GM23248 (cell line): ENCODE results near the gene MUC2. TPM values are rescaled to one million over a fixed set of nuclear protein-coding genes. Genes with fewer than 3 reads are reported as not detected.

Experiments
- DNase-seq: peaks from one replicate; pipeline ENCODE4 v3.0.0-alpha.2; 2015
- H2AFZ ChIP-seq: fragments of 200-600 bp; sonication (generic); 2 replicates; pipeline ENCODE4 v1.6.1; 2016; ENCODE audit warnings: antibody characterized with exemption
- H3F3A ChIP-seq: fragments of 200-600 bp; sonication (generic); 2 replicates; pipeline ENCODE4 v1.6.1; 2016; ENCODE audit warnings: mild to moderate bottlenecking, antibody characterized with exemption, mixed run types; ENCODE audit not compliant: insufficient read depth
- H3K27ac ChIP-seq: fragments of 200-600 bp; sonication (generic); 2 replicates; pipeline ENCODE4 v1.5.1; 2016; ENCODE audit warnings: mild to moderate bottlenecking
- H3K27me3 ChIP-seq: fragments of 200-600 bp; sonication (generic); replicated peaks from 2 replicates; pipeline ENCODE4 v1.6.1; 2016; ENCODE audit warnings: mild to moderate bottlenecking; ENCODE audit not compliant: insufficient read depth
- H3K36me3 ChIP-seq: fragments of 200-600 bp; sonication (generic); 2 replicates; pipeline ENCODE4 v1.6.1; 2016; ENCODE audit warnings: low read depth, mild to moderate bottlenecking
- H3K4me1 ChIP-seq: fragments of 200-600 bp; sonication (generic); 2 replicates; pipeline ENCODE4 v1.6.1; 2016; ENCODE audit warnings: mild to moderate bottlenecking; ENCODE audit not compliant: insufficient read depth
- H3K4me2 ChIP-seq: fragments of 200-600 bp; sonication (generic); one replicate; pipeline ENCODE4 v1.6.1; 2016; ENCODE audit warnings: mild to moderate bottlenecking; ENCODE audit not compliant: unreplicated experiment
- H3K4me3 ChIP-seq: fragments of 200-600 bp; sonication (generic); 2 replicates; pipeline ENCODE4 v1.5.1; 2016; ENCODE audit warnings: mild to moderate bottlenecking
- H3K79me2 ChIP-seq: fragments of 200-600 bp; sonication (generic); 2 replicates; pipeline ENCODE4 v1.6.1; 2016; ENCODE audit warnings: mild to moderate bottlenecking; ENCODE audit not compliant: insufficient read depth
- H3K9ac ChIP-seq: fragments of 200-600 bp; sonication (generic); 2 replicates; pipeline ENCODE4 v1.6.1; 2016; ENCODE audit warnings: mild to moderate bottlenecking
- H3K9me2 ChIP-seq: fragments of 200-600 bp; sonication (generic); 2 replicates; pipeline ENCODE4 v1.6.1; 2016; ENCODE audit warnings: mixed run types, mild to moderate bottlenecking, moderate library complexity; ENCODE audit not compliant: insufficient read depth
- H3K9me3 ChIP-seq: fragments of 200-600 bp; sonication (generic); one replicate; pipeline ENCODE4 v1.6.1; 2017; ENCODE audit warnings: low read depth
- H4K20me1 ChIP-seq: fragments of 200-600 bp; sonication (generic); 2 replicates; pipeline ENCODE4 v1.6.0; 2016; ENCODE audit not compliant: insufficient read depth
- EZH2 ChIP-seq: fragments of 200-600 bp; sonication (generic); IDR thresholded peaks from 2 replicates; pipeline ENCODE4 v1.6.1; 2018; ENCODE audit warnings: antibody characterized with exemption, mild to moderate bottlenecking; ENCODE audit not compliant: insufficient read depth, poor library complexity, severe bottlenecking
- EZH2phosphoT487 ChIP-seq: fragments of 200-600 bp; sonication (generic); IDR thresholded peaks from 2 replicates; pipeline ENCODE4 v1.6.1; 2018; ENCODE audit warnings: antibody characterized with exemption, moderate library complexity, mild to moderate bottlenecking, low read depth; ENCODE audit not compliant: insufficient read depth
- WGBS, 2 experiments: methylation state at CpG; one replicate each; pipeline ENCODE4 v1.1.6; 2015 to 2017; ENCODE audit warnings: low lambda C conversion rate in 2 of 2, low coverage in 1 of 2; ENCODE audit errors: missing lambda C conversion rate in 2 of 2; 5-methylcytosine and 5-hydroxymethylcytosine counted together
- in situ Hi-C: fragments of 300-500 bp; cut with MboI; formaldehyde crosslinking; loops from 2 replicates; pipeline ENCODE4 v1.15.0; 2020
- polyA plus RNA-seq: library from polyadenylated mRNA; unstranded; fragments of >200 nt; fragmentation: Nextera tagmentation; extraction: Ambion mirVana; gene quantifications from 2 replicates; pipeline ENCODE4 v1.2.1, GENCODE V29; 2016
- total RNA-seq: library from RNA; depleted of rRNA; stranded (reverse); fragments of >200 nt; shearing (Covaris generic); gene quantifications from 2 replicates; pipeline ENCODE4 v1.2.3, GENCODE V29; 2014

The MUC2 gene
- total and polyA plus RNA-seq, 2 experiments from 2014 or later: not detected

- WGBS, 2 experiments: 85 to 86% methylated on average over 12 of the region's 12 CpGs
- Histone ChIP-seq H3K27ac (no peak overlapping the region), H3K9me3 (no peaks in the 10 kb centered on the region), H2AFZ (no peak overlapping the region), H3K27me3 (no peaks in the 10 kb centered on the region; the same call in 1 of the 2 replicates), H3K4me2 (no peak overlapping the region), H4K20me1 (no peaks in the 10 kb centered on the region), H3K79me2 (no peaks in the 10 kb centered on the region), H3F3A (no peaks in the 10 kb centered on the region), H3K4me1 (no peaks in the 10 kb centered on the region), H3K9me2 (no peaks in the 10 kb centered on the region), H3K9ac (no peak overlapping the region), H3K36me3 (no peaks in the 10 kb centered on the region), H3K4me3 (no peak overlapping the region)
- in situ Hi-C loops: no loop called here
- no peak for DNase-seq
- TF ChIP-seq EZH2 (no peak), EZH2phosphoT487 (no peak)
Observed at GRCh38 chr11:1038921-1039320, 35.8 kb upstream of the MUC2 start.

- no peaks in the 10 kb centered on the region for H3K79me2 ChIP-seq
- no peaks in the 10 kb centered on the region for H3K9me2 ChIP-seq
- no peaks in the 10 kb centered on the region for H3F3A ChIP-seq
- no peaks in the 10 kb centered on the region for H3K36me3 ChIP-seq
- no peak overlapping the region for H3K27ac ChIP-seq
- no peaks in the 10 kb centered on the region for H3K9me3 ChIP-seq
- H3K4me2 ChIP-seq: no peak overlapping the region
- H4K20me1 ChIP-seq: no peaks in the 10 kb centered on the region
- H3K27me3 ChIP-seq: peaks cover 1% of the 10 kb centered on the region; the same call in 1 of the 2 replicates
- WGBS, 2 experiments: 63 to 65% methylated on average over 27 to 30 of the region's 32 CpGs
- TF ChIP-seq EZH2phosphoT487: no peak
- TF ChIP-seq EZH2: no peak
- no peak overlapping the region for H3K4me3 ChIP-seq
- in situ Hi-C loops: no loop called here
- no peaks in the 10 kb centered on the region for H3K4me1 ChIP-seq
- no peak overlapping the region for H3K9ac ChIP-seq
- H2AFZ ChIP-seq: no peak overlapping the region
- no peak for DNase-seq
Observed at GRCh38 chr11:1039481-1040427, 34.9 kb upstream of the MUC2 start.

DNA sequence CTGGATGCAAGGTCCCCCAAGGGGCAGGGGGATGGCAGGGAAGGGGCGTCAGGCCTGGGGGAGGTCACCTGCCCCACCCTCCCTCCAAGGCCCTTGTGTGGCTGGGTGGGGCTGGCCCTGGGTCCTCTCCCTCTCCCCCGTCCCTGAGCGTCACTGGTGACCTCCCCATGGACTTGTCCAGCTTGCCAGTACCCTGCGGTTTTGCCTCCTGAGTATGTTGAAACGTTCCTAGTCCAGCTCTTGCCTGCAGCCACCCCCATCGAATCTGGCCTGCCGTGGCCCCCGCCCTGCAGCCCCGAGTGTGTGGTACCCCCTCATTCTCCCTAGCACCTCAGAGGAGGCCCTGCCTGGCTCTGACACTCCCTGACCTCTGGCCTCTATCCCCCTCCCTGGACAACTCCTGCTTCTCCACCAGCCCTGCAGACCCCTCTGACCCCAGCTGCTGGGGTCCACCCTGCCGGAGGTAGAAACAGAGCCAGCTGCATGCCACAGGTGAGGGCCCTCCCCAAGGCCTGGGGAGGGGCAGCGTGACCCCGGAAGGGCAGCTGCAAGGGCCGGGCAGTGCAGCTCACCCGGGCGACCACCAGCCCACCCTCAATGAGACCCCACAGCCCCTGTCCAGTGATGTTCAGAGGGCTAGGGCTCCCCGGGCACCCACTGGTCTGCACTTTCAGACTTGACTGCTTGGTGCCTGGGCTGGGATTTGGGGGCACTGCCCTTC is 34.1 kb upstream of the MUC2 start:
- no peak for TF ChIP-seq EZH2
- TF ChIP-seq EZH2phosphoT487: no peak
- in situ Hi-C loops: no loop called here
- no peak overlapping the region for H3K4me2 ChIP-seq
- H3K79me2 ChIP-seq: no peaks in the 10 kb centered on the region
- H3K27me3 ChIP-seq: peaks cover 8% of the 10 kb centered on the region; the same call in 1 of the 2 replicates
- H3K27ac ChIP-seq: no peak overlapping the region
- H3K9me2 ChIP-seq: no peaks in the 10 kb centered on the region
- H3K4me3 ChIP-seq: no peak overlapping the region
- H3F3A ChIP-seq: no peaks in the 10 kb centered on the region
- no peaks in the 10 kb centered on the region for H3K9me3 ChIP-seq
- peak; percentile 32 for DNase-seq
- H2AFZ ChIP-seq: no peak overlapping the region
- no peaks in the 10 kb centered on the region for H3K36me3 ChIP-seq
- H4K20me1 ChIP-seq: no peaks in the 10 kb centered on the region
- H3K4me1 ChIP-seq: no peaks in the 10 kb centered on the region
- H3K9ac ChIP-seq: no peak overlapping the region
- WGBS, 2 experiments: 57% methylated on average over 9 to 16 of the region's 16 CpGs

DNA sequence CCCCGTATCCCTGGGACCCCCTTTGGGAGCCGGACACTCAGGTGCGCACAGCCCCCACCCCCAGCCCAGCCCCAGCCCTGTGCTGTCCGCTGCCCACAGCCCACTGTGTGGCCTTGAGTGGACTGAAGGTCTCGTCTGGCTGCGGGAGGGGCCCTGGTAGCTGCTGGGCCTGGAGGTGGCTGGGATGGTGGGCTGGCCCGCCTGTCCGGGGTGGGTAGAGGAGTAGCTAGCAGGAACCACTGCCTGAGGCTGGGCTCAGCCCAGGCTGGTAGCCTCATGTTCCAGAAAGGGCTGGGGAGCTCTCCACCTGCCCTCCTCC is 33.6 kb upstream of the MUC2 start:
- H3K9me3 ChIP-seq: no peaks in the 10 kb centered on the region
- H3K4me2 ChIP-seq: no peak overlapping the region
- H3K4me1 ChIP-seq: no peaks in the 10 kb centered on the region
- 60 to 79% methylated on average over 8 of the region's 8 CpGs for WGBS, 2 experiments
- TF ChIP-seq EZH2: no peak
- TF ChIP-seq EZH2phosphoT487: no peak
- H3K27ac ChIP-seq: no peak overlapping the region
- H2AFZ ChIP-seq: no peak overlapping the region
- H3K9ac ChIP-seq: no peak overlapping the region
- H3K36me3 ChIP-seq: no peaks in the 10 kb centered on the region
- no peak overlapping the region for H3K4me3 ChIP-seq
- DNase-seq: no peak
- H3K9me2 ChIP-seq: no peaks in the 10 kb centered on the region
- in situ Hi-C loops: no loop called here
- H4K20me1 ChIP-seq: no peaks in the 10 kb centered on the region
- peaks cover 8% of the 10 kb centered on the region; the same call in 1 of the 2 replicates for H3K27me3 ChIP-seq
- no peaks in the 10 kb centered on the region for H3K79me2 ChIP-seq
- no peaks in the 10 kb centered on the region for H3F3A ChIP-seq
